ENCODE results near the gene R3HDM2. TPM values are rescaled to one million over a fixed set of nuclear protein-coding genes. Genes with fewer than 3 reads are reported as not detected.
A peak's percentile ranks its signal among the peaks of the same experiment; 100 is the strongest.

Gene R3HDM2
- total and polyA plus RNA-seq, 2 of the 13 experiments (the other 11 are each of a cell fraction or from before 2014, with no cell fraction given), result 11.1 to 23.5 TPM

DNA sequence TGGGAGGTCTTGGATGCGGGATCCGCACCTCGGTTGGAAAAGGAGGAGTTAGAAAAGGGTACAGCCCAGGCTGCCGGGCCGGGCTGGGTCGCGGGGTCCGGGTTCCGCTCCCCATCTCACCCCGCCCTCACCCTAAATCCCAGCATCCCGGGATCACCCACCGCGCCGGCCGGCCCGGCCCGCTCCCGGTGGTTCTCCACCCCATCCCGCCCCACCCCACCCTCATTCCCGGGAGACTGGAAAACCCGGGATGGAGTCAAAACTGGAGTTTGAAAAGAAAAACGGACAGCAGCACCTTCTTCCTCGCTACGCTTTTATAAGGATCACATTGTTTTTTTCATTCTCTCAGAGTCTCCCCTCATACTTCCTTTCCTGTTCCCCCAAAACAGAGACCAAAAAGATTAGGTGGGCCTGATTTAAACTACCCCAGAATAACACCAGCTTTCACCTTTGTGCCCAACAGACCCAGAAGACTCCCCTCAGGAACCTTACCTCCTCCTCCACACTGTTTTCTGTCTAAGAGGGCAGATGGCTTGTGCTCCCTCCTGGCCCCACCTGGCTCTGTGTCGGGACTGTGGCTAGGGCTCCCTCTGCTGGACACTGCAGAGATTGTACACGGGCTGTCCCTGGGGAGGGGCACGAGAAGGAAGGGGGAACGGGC, 31.5 kb upstream of the R3HDM2 start (continued):
- TF ChIP-seq, protein P1, sequence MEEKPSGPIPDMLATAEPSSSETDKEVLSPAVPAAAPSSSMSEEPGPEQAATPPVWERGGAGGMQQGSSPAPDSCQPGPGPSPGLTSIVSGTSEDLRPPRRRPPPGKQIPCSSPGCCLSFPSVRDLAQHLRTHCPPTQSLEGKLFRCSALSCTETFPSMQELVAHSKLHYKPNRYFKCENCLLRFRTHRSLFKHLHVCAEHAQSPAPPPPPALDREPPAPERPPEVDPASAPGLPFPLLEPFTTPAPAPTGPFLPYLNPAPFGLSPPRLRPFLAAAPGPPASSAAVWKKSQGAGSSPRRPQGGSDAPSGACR (CRISPR knock-in tag; IDR thresholded peaks at IDR 0.05), result 0 out of 2 replicates have a peak, but pooled peaks have one; percentile 30
- peak; percentile 92 for TF ChIP-seq ZNF263 (CRISPR knock-in tag; IDR thresholded peaks at IDR 0.05)
- no peak for TF ChIP-seq ZBTB14 (CRISPR knock-in tag; IDR thresholded peaks at IDR 0.05)
- no peak for TF ChIP-seq ZBTB38 (CRISPR knock-in tag; IDR thresholded peaks at IDR 0.05)
- TF ChIP-seq, protein P2, sequence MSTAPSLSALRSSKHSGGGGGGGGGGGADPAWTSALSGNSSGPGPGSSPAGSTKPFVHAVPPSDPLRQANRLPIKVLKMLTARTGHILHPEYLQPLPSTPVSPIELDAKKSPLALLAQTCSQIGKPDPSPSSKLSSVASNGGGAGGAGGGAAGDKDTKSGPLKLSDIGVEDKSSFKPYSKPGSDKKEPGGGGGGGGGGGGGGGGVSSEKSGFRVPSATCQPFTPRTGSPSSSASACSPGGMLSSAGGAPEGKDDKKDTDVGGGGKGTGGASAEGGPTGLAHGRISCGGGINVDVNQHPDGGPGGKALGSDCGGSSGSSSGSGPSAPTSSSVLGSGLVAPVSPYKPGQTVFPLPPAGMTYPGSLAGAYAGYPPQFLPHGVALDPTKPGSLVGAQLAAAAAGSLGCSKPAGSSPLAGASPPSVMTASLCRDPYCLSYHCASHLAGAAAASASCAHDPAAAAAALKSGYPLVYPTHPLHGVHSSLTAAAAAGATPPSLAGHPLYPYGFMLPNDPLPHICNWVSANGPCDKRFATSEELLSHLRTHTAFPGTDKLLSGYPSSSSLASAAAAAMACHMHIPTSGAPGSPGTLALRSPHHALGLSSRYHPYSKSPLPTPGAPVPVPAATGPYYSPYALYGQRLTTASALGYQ (CRISPR knock-in tag; IDR thresholded peaks at IDR 0.05), result no peak
- TF ChIP-seq ISL2 (CRISPR knock-in tag; IDR thresholded peaks at IDR 0.05), result no peak
- no peak for TF ChIP-seq ZSCAN12 (CRISPR knock-in tag; IDR thresholded peaks at IDR 0.05)
- peak; percentile 63; the same call in 1 of the 2 replicates for TF ChIP-seq TFAP4 (IDR thresholded peaks at IDR 0.05; ENCODE audit: borderline replicate concordance, low read depth)
- TF ChIP-seq ADNP (CRISPR knock-in tag; IDR thresholded peaks at IDR 0.05), result no peak
- no peak for TF ChIP-seq ZNF468 (CRISPR knock-in tag; IDR thresholded peaks at IDR 0.05)
- TF ChIP-seq AFF4 (CRISPR knock-in tag; IDR thresholded peaks at IDR 0.05), result no peak
- no peak for TF ChIP-seq ZKSCAN1 (IDR thresholded peaks at IDR 0.05; ENCODE audit: low read length)
- peak; percentile 24; the same call in 1 of the 2 replicates for TF ChIP-seq FOXK1 (CRISPR knock-in tag; IDR thresholded peaks at IDR 0.05; ENCODE audit: borderline replicate concordance, low read depth)
- TF ChIP-seq ZSCAN25 (CRISPR knock-in tag; IDR thresholded peaks at IDR 0.05), result no peak
- TF ChIP-seq, protein P3, sequence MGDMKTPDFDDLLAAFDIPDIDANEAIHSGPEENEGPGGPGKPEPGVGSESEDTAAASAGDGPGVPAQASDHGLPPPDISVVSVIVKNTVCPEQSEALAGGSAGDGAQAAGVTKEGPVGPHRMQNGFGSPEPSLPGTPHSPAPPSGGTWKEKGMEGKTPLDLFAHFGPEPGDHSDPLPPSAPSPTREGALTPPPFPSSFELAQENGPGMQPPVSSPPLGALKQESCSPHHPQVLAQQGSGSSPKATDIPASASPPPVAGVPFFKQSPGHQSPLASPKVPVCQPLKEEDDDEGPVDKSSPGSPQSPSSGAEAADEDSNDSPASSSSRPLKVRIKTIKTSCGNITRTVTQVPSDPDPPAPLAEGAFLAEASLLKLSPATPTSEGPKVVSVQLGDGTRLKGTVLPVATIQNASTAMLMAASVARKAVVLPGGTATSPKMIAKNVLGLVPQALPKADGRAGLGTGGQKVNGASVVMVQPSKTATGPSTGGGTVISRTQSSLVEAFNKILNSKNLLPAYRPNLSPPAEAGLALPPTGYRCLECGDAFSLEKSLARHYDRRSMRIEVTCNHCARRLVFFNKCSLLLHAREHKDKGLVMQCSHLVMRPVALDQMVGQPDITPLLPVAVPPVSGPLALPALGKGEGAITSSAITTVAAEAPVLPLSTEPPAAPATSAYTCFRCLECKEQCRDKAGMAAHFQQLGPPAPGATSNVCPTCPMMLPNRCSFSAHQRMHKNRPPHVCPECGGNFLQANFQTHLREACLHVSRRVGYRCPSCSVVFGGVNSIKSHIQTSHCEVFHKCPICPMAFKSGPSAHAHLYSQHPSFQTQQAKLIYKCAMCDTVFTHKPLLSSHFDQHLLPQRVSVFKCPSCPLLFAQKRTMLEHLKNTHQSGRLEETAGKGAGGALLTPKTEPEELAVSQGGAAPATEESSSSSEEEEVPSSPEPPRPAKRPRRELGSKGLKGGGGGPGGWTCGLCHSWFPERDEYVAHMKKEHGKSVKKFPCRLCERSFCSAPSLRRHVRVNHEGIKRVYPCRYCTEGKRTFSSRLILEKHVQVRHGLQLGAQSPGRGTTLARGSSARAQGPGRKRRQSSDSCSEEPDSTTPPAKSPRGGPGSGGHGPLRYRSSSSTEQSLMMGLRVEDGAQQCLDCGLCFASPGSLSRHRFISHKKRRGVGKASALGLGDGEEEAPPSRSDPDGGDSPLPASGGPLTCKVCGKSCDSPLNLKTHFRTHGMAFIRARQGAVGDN (CRISPR knock-in tag; IDR thresholded peaks at IDR 0.05), result peak; percentile 48
